NCI-H2227 treated with DMSO at 0.1 percent for 48 hours (cell line): ENCODE results near the gene ANGPTL8.

Experiments used
- DNase-seq: peaks from one replicate; lab custom pipeline; 2025; lab: John Stamatoyannopoulos, UW

ANGPTL8 gene

DNA sequence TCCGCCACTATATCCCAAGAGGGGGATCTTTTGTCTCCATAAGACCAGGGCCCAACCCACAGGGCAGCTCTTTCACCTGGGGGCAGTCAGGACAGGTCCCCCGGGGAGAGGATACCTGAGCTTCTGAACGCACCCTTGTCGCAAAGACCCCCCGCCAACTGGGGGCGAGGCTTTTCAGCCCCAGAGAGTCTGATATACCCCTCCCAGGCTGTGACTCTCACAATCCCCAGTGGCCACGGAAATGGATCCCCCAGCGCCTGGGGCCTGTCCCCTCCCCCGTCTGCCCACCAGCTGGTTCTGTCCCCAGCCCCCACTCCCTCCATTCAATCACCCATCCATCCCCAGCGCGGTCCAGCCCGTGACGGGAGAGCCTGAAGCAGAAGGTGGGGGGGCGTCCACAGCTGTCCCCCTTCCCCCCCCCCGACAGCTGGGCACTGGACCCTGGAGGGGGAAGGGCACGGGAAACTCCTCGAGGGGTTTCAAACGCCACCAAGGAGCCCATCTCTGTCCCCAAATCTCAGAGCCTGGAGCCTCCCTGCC is 22.1 kb downstream of the ANGPTL8 start:
- no peak for DNase-seq

DNA sequence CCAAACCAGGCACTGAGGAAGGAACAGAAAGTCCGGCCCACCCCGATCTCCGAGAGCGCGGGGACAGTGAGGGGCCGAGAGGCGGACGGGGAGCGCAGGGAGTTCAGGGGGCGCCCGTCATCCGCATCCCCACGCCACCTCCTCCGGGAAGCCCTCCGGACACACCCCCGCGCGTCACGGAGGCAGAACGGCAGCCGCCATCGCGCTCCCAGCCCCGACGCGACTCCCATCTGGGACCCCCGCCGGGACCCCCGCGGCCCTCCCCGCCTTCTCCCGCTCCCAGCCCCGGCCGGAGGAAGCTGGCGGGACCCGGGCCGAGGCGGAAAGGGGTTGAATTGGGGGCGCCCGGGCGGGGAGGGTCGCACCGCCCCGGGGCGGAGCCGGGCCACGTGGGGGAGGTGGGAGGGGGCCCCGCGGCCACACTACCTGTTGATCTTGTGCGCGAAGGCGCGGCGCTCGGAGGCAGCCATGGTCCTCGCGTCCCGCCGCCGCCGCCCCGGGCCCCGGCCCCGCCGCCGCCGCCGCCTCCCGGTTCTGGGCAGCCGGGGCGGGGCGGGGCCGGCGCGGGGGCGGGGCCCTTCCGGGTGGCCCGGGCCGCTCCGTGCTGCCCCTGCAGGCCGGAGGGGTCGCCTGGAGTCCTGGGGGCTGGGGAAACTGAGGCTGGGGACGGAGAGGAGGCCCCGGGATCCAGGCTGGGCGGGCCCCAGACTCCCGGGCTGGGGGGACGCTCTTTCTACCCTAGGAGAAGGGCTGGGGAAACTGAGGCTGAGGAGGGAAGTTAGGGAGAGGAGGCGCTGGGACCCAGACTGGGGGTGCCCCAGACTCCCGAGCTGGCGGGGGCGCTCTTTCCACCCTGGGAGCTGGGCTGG is 22.8 kb downstream of the ANGPTL8 start, which contains the start of gene DOCK6:
Gene DOCK6 (minus strand): TSS at position 554 of the 869 bp plus-strand sequence. CDS start 84 bp downstream, at position 470.
- DNase-seq, result no peak

DNA sequence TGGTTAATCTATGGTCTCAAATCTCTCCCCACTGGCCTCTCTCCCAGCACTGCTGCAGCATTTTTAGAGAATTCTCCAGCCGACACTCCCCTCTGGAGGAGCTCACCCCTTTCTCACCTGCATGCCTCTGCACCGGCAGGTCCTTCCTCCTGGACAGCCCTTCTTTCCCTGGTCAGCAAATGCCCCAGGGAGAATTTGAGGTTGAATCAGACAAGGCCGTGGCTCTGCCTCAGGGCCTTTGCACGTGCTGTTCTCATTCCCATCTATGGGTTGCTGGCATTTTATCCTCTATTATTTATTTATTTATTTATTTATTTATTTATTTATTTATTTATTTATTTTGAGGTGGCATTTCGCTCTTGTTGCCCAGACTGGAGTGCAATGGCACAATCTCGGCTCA is 24.3 kb downstream of the ANGPTL8 start:
- DNase-seq, result no peak

DNA sequence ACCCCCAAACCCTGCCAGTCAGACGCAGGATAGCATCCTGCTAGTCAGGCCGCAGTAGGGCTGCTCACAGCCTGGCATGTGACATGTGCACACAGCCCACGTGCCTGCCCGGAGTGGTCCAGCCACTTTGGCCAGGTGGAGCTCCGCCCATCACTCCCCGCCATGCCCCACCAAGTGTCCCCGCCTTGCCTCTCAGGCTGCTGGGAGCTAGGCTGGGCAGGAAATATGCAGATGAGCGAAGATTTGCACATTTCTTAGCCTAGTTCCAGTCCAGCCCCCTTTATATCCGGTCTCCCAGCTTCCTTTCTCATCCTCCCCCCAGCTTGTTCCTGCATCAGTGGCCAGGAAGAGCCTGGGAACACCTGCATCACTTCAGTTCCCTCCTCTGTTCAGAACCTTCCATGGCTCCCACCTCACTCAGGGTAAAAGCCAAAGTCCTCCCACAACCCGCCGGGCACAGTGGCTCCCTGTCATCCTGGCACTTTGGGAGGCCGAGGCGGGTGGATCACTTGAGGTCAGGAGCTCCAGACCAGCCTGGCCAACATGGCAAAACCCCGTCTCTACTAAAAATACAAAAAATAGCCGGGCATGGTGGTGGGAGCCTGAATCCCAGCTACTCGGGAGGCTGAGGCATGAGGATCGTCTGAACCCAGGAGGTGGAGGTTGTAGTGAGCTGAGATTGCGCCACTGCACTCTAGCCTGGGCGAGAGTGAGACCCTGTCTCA is 25.2 kb downstream of the ANGPTL8 start:
- DNase-seq, result no peak

DNA sequence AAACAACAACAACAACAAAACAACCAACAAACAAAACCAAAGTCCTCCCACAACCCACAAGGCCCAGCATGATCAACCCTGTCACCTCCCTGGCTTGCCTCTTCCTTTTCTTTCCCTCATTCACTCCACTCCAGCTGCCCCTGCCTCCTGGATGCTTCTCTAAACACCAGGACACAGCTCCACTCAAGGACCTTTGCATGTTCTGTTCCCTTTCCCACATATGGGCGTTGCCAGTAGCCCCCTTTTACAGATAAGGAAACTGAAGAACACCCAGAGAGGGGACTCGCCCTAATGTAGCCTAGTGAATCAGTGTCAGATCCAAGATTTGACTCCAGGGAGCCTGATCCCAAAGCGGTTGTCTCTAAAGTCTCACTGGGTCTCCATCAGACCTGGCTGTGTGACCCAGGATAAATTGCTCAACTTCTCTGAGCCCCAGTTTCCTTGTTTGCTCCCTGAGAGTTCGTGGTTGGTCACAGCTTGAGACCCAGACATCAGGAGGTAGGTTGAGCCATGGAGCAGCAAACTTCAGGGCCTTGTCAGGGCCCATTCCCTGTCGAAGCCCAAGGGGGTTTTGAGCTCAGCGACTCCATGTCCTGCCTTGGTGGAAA is 25.9 kb downstream of the ANGPTL8 start:
- no peak for DNase-seq

DNA sequence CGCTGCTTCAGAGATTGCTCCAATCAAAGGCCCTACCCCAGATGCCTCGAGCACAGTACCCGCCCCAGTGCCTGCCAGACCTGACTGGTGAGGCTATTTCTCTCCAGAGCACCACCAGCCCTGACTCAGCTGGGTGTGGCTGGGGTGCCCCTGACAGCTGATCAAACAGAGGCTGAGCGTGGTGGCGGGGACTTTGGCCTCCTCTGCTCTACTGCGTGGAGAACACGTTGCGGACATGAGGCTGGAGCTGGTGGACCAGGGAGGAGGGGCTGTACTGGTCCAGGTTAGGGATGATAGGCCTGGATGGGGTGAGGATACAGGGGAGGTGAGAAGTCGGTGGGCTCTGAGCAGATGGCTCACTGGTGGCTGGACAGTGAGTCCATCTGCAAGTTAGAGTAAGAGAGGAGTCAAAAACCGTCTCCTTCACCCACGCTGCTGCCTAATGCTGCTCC is 26.4 kb downstream of the ANGPTL8 start:
- no peak for DNase-seq

DNA sequence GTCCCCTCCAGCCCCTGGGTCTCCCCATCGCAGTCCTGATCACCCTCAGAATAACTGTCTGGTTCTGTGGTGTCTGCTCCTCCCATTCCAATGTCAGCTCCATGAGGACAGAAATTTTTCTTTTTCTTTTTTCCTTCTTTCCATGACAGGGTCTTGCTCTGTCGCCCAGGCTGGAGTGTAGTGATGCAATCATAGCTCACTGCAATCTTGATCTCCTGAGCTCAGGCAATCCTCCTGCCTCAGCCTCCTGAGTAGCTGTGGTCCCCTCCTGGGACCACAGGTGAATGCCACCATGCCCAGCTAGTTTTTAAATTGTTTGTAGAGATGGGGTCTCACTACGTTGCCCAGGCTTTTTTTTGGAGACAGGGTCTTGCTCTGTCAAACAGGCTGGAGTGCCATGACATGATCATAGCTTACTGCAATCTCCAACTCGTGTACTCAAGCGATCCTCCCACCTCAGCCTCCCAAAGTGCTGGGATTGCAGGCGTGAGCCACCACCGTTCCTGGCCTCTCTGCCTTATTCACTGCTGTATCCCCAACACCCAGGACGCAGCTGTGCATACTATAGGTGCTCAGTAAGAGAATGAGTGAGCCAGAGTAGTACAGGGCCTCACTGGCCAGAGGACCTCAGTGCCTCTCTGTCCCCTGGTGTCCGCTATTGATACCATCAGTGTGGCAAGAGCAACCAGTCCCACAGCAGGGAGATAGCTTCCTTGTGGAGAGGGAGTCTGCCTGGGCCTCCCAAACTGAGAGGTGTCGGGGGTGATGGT is 28.1 kb downstream of the ANGPTL8 start:
- no peak for DNase-seq

DNA sequence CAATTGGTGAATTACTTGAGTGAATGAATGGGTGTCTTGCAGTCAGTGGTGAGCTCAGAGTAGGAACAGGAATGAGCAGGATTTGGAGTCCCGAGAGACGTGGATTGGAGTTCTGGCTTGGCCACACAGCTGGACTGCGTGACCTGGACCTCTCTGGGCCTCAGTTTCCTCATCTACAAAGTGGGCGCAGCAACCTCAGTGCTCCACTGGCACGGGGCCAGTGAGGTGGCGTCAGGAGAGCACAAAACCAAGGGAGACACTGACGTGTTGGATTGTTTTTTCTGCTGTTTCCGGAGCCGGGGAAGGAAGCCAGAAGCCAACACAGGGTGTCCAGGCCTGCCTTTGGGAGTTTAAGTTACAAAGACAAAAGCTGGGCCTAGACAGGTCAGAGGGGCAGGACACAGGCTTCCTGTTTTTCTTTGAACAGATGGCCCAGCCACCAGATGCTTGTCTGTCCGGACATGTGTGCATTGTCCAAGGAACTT is 29.4 kb downstream of the ANGPTL8 start:
- DNase-seq, result no peak

DNA sequence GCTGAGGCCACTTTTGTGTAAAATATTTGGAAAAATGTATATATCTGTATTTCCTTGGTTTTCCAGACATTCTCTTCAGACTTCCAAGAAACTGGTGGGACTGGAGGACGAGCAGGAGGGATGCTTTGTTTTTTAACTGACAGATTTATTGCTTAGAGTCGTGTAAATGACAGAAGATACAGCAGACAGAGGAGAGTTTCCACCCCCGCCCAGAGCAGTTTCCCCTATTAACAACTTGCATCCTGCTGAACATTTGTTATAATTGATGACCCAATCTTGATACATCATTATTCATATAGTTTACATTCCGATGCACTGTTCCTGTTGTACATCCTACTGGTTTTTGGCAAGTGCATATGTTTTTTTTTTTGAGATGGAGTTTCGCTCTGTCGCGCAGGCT is 30.0 kb downstream of the ANGPTL8 start:
- DNase-seq, result no peak

DNA sequence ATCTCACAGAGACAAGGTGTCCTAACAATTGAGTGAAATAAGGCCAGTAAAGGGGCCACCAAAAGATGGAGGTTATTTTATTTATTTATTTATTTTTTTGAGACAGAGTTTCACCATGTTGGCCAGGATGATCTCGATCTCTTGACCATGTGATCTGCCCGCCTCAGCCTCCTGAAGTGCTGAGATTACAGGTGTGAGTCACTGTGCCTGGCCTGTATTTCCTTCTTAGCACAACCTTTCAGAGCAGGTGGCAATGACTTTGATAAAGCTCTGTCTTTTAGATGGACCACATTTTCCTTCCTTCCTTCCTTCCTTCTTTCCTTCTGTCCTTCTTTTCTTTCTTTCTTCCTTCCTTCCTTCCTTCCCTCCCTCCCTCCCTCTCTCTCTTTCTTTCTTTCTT is 33.9 kb downstream of the ANGPTL8 start:
- DNase-seq, result no peak

DNA sequence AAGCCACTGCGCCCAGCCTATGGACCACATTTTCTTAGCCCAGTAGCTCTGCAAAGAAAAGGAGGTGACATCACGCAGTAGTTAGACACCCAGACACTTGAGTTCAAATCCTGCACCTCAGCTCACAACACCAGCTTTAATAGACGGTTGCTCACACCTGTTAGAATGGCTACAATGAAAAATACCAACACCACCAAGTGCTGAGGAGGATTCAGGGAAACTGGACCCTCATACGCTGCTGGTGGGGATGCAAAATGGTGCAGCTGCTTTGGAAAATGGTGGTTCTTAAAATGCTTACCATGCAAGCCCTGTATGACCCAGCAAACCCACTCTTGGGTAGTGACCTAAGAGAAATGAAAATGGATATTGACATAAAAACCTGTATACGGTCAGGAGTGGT is 34.6 kb downstream of the ANGPTL8 start:
- DNase-seq, result no peak

DNA sequence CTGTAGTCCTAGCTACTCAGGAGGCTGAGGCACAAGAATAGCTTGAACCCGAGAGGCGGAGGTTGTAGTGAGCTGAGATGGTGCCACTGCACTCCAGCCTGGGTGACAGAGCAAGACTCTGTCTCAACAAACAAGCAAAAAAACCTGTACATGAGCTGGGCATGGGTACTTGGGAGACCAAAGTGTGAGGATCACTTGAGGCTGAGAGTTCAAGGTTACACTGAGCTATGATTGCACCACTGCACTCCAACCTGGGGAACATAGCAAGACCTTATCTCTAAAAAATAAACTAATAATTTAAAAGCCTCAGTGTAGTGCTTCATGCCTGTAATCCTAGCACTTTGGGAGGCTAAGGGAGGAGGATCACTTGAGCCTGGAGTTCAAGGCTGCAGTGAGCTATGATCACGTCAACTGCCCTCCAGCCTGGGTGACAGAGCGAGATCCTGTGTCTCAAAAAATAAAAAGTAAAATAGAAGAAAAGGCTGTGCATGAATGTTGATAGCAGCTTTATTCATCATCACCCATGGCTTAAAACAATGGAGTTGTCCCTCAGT is 35.2 kb downstream of the ANGPTL8 start:
- DNase-seq, result no peak

DNA sequence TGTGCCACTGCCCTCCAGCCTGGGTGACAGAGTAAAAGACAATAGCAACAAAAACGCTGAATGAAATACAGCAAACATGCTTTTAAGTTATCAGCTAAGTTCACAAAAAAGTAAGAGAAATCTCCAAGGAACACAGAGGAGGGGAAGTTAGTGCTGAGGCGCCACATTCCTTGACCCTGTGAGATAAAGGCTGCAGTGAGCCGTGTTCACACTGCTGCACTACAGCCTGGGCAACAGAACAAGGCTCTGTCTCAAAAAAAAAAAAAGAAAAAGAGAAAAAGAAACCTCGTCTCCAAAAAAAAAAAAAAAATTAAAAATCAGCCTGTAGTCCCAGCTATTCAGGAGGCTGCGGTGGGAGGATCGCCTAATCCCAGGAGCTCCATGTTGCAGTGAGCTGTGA is 39.3 kb downstream of the ANGPTL8 start:
- no peak for DNase-seq

DNA sequence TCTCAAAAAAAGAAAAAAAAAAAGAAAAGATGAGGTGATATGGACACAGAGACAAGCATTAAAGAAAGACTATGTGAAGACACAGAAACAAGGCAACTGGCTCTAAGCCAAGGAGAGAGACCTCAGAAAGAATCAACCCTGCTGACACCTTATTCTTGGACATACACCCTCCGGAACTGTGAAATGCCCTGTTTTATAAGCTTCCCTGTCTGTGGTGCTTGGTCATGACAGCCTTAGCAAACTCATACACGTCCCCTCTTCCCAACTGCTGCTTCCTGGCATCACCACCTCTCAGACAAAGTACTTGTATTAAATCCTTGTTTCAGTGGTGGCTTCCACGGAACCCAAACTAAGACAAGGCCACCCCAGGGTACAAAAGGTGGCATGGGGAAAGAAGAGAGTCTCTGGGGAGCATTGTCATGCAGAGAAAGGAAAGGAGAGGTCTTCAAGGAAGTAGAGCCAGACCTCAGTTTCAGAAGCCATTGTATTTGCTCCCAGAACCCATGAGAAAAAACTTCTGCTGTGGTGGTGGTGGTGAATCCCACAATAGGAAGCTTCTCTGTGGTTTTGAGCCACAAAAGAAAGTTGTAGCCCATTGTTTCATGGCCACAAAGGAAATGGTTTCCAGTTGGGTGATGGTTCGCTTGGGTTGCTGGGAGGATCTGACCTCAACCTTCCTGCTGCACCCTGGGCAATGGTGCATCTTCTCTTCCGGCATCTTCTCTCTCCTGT is 40.3 kb downstream of the ANGPTL8 start:
- DNase-seq, result no peak

DNA sequence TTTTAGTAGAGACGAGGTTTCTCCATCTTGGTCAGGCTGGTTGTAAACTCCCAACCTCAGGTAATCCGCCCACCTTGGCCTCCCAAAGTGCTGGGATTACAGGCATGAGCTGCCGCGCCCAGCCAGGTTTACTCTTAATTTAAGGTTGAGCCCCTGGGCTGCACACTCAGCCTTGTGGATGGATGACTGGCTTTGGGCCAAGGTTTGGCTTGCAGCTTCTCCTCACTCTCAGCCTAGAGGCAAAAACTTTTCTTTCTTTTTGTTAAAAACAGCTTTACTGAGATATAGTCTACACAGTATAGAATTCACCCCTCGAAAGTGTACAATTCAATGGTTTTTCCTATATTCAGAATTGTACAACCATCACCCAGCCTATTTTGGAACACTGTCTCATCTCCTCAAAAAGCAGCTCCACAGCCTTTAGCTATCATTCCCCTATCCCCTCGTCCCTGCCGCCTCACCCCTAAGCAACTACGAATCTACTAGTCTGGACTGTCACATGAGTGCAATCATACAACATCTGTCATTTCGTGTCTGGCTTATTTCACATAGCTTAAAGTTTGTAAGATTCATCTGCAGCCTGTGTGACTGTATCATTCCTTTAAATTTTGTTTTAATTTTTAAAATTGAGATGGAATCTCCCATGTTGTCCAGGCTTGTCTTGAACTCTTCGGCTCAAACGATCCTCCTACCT is 42.1 kb downstream of the ANGPTL8 start:
- no peak for DNase-seq

DNA sequence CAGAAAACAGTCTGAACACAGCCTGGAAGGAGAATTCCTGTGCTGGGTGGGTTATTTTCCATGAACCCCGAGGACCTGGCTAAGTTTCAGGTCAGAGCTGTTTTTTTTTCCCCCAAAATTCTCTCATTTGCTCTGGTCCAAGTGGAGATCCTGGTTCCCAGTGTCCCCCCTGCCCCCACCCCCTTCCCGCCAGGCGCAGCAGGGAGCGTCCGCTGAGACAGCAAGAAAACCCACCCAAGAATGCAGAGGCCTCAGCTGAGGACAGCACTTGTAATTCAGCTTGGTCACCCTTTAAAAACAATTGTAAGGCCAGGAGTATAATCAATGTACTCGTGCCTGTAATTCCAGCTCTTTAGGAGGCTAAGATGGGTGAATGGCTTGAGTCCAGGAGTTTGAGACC is 45.1 kb downstream of the ANGPTL8 start:
- DNase-seq, result no peak

DNA sequence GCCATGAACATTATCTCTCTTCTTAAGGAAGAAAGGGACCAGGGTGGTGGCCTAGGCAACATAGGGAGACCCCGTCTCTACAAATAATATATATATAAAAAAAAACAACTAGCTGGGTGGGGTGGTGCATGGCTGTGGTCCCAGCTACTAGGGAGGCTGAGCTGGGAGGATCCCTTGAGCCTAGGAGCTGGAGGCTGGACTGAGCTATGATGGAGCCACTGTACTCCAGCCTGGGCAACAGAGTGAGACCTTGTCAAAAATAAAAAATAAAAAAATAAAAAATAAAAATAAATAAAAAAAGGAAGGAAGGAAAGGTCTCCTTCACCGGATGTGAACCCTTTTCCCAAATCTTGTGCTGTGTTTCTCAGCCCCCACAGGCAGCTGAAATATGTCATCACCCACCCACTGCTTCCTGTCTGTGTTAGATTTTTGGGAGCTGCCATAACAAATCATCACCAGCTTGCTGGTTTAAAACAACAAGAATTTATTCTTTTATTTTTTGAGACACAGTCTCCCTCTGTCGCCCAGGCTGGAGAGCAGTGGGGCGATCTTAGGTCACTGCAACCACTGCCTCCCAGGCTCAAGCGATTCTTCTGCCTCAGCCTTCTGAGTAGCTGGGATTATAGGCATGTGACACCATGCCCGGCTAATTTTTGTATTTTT is 47.0 kb downstream of the ANGPTL8 start:
- DNase-seq, result no peak

DNA sequence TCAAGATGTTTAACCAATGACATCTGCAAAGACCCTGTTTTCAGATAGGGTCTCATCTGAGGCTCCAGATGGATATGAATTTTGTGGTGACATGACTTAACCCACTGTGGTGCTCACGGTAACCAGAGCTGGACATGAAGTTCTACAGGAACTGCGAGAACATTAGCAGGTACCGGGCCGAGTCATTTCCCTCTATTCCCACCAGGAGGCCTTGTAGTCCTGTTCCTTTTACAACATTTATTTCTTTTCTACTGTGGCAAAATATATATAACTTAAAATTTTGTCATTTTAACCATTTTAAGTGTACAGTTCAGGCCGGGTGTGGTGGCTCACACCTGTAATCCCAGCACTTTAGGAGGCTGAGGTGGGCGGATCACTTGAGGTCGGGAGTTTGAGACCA is 48.9 kb downstream of the ANGPTL8 start:
- DNase-seq, result no peak

DNA sequence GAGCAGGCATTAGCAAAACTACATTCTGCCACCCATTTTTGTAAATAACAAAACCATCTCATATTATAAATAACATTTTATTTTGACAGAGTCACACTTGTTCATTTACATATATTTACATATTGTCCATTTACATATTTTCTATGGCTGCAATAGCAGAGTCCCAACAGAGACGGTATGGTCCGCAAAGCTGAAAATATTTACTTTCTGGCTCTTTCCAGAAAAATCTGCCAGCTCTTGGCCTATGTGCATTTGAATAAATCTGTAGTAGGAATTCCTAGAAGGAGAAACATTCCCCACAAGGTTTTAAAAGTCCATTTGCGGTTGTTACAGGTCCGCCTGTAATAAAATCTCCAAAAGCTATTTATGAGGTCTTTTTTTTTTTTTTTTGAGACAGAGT is 50.8 kb downstream of the ANGPTL8 start:
- DNase-seq, result no peak
